Memory B cell (primary cell): ENCODE measurements around the gene SEMA4F.
A peak's percentile ranks its signal among the peaks of the same experiment; 100 is the strongest.

ENCODE experiments used
- ATAC-seq: fragments of 150-1000 bp; cut with Tn5 transposase; 2 replicates; pipeline ENCODE4 v1.10.0; 2021; ENCODE audit warnings: low read depth, mild to moderate bottlenecking, moderate library complexity
- DNase-seq, 2 donors: peaks; one replicate each; pipeline ENCODE4 v3.0.0; 2022; ENCODE audit warnings: low spot score in 2 of 2
- H3K27ac Mint-ChIP-seq: one replicate; pipeline ENCODE4 v1.8.0; 2022; ENCODE audit warnings: mild to moderate bottlenecking, moderate library complexity, mixed read lengths
- H3K27me3 Mint-ChIP-seq: one replicate; pipeline ENCODE4 v1.8.0; 2022; ENCODE audit warnings: mixed read lengths
- H3K36me3 Mint-ChIP-seq: one replicate; pipeline ENCODE4 v1.8.0; 2022; ENCODE audit warnings: mild to moderate bottlenecking, mixed read lengths
- H3K4me1 Mint-ChIP-seq: one replicate; pipeline ENCODE4 v1.8.0; 2022; ENCODE audit warnings: mixed read lengths
- H3K4me3 Mint-ChIP-seq: one replicate; pipeline ENCODE4 v1.8.0; 2022; ENCODE audit warnings: mild to moderate bottlenecking, moderate library complexity, mixed read lengths
- H3K9me3 Mint-ChIP-seq: one replicate; pipeline ENCODE4 v1.8.0; 2022; ENCODE audit warnings: mixed read lengths

SEMA4F gene

DNA sequence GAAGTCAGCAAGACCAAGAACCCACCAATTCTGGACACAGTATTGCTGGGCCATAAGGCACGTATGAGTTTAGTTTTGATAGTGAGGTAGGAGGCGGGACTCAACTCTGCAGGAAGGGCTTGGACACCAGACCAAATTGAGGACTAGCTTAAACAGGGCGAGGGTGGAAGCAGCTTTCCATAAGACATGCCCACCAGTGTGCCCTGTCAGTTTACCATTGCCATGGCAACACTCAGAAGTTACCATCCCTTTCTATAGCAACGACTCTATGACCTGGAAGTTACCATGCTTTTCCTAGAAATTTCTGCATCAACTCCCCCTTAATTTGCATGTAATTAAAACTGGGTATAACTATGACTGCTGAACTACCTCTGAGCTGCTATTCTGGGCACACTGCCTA, 8.7 kb upstream of the SEMA4F start:
- H3K4me1 Mint-ChIP-seq: peaks cover 2% of the 10 kb centered on the region
- DNase-seq (no peak), ATAC-seq (no peak)
- H3K27ac Mint-ChIP-seq: no peak overlapping the region
- no peaks in the 10 kb centered on the region for H3K36me3 Mint-ChIP-seq
- H3K4me3 Mint-ChIP-seq: no peak overlapping the region
- H3K9me3 Mint-ChIP-seq: peaks cover 2% of the 10 kb centered on the region
- peaks cover 8% of the 10 kb centered on the region for H3K27me3 Mint-ChIP-seq

DNA sequence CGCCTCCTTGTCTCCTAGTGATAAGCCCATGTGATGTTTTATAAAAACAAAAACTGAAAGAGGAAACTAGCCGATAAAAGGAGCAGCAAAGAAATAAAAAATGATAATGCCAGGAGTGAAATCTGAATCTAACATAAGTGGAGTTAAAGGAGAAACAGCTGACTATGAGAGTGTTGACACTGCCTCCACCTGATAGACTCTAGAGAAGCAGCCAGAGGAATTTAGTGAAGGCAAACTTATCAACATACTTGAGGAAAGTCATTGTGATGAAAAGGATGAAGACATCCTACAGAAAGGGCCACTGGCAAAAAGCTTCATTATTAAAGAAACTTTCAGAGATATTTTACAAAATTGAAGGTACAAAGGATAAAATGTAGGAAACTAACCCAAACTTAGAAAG, 7.8 kb upstream of the SEMA4F start:
- Mint-ChIP-seq H3K9me3 (peaks cover 2% of the 10 kb centered on the region), H3K27me3 (peaks cover 8% of the 10 kb centered on the region), H3K27ac (no peak overlapping the region), H3K4me3 (no peak overlapping the region), H3K4me1 (peaks cover 2% of the 10 kb centered on the region), H3K36me3 (no peaks in the 10 kb centered on the region)
- ATAC-seq: no peak
- no peak for DNase-seq

DNA sequence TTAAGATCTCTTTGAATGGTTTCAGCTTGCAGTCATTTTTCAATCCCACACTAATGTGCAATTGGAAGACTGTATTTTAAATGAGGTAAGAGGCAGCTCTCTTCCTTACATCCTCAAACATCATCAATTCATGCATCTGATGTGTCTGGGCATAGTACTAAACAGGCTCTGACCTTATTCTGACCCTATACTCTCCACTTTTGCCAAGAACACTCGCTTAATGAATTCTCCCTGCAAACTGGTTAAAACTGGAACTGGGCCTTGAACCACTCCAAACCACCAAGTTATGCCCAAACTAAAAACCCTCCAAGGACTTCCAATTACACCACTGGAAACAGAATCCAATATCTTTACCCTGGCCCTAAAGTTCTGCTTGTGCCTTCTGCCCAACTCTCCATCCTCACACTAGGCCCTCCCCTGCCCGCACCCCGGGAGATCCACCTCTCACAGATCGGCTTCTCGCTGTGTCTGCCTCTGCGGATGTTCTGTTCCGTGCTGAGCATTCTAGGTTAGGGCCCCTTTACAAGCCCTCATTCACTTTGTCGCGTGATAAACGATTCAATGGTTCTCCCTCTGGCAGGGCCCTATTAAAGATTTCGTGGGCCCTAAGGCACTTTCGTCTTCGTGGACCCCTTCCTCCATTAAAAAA, 7.1 kb upstream of the SEMA4F start:
- Mint-ChIP-seq H3K36me3 (no peaks in the 10 kb centered on the region), H3K27me3 (peaks cover 7% of the 10 kb centered on the region), H3K4me1 (peaks cover 2% of the 10 kb centered on the region), H3K27ac (no peak overlapping the region), H3K9me3 (peaks cover 2% of the 10 kb centered on the region), H3K4me3 (no peak overlapping the region)
- ATAC-seq (no peak), DNase-seq (no peak)

- H3K4me3 Mint-ChIP-seq: peak within 1 kb of the TSS; percentile 49
- peaks cover 2% of the 10 kb centered on the region for H3K4me1 Mint-ChIP-seq
- no peak within 1 kb of the TSS for H3K27ac Mint-ChIP-seq
- H3K27me3 Mint-ChIP-seq: peaks cover 7% of the 10 kb centered on the region
- DNase-seq (peak; percentile 1 to 20), ATAC-seq (peak; percentile 71)
- no peaks in the 10 kb centered on the region for H3K36me3 Mint-ChIP-seq
- H3K9me3 Mint-ChIP-seq: peaks cover 2% of the 10 kb centered on the region
These were observed 6.0 kb upstream of the SEMA4F start, which contains the start of gene M1AP for GRCh38 chr2:74648009-74648443. TSS of gene M1AP (minus strand) at chr2:74648330. CDS start at chr2:74640275, 8,055 bp downstream.

- ATAC-seq (peak; percentile 40), DNase-seq (no peak)
- peaks cover 16% of the 10 kb centered on the region for H3K4me1 Mint-ChIP-seq
- H3K27ac Mint-ChIP-seq: peak overlapping the region; percentile 7
- H3K36me3 Mint-ChIP-seq: peaks cover 3% of the 10 kb centered on the region
- H3K9me3 Mint-ChIP-seq: no peaks in the 10 kb centered on the region
- peaks cover 5% of the 10 kb centered on the region for H3K27me3 Mint-ChIP-seq
- H3K4me3 Mint-ChIP-seq: peak overlapping the region; percentile 92
These were observed 460 bp upstream of the SEMA4F start for GRCh38 chr2:74653589-74653984.

- DNase-seq (no peak), ATAC-seq (no peak)
- Mint-ChIP-seq H3K4me3 (no peak overlapping the region), H3K9me3 (no peaks in the 10 kb centered on the region), H3K27ac (no peak overlapping the region), H3K4me1 (peaks cover 16% of the 10 kb centered on the region), H3K27me3 (peaks cover 1% of the 10 kb centered on the region), H3K36me3 (peaks cover 7% of the 10 kb centered on the region)
These were observed 1.5 kb downstream of the SEMA4F start for GRCh38 chr2:74655579-74655978.

DNA sequence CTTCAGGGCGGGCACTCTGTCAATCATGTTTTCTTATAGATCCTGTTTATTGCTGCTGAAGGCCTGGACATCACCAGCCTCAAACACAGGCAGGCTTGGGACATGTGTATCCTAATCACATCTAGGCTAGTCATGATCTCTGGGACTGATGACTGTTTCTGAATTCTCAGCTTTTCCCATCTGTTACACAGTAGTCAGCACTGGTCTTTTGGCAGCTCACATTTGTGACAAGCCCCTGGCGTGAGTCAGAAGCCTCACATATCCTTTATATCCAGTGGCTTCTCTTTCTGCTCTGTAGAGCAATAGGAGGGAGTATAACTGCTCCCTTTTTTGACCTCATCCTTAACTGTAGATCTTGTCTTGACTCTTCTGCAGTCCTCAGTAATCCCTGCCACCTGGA, 4.5 kb downstream of the SEMA4F start:
- H3K36me3 Mint-ChIP-seq: peaks cover 8% of the 10 kb centered on the region
- no peaks in the 10 kb centered on the region for H3K9me3 Mint-ChIP-seq
- no peak overlapping the region for H3K4me3 Mint-ChIP-seq
- H3K4me1 Mint-ChIP-seq: peaks cover 16% of the 10 kb centered on the region
- no peak for DNase-seq
- no peak overlapping the region for H3K27ac Mint-ChIP-seq
- H3K27me3 Mint-ChIP-seq: no peaks in the 10 kb centered on the region
- ATAC-seq: no peak

DNA sequence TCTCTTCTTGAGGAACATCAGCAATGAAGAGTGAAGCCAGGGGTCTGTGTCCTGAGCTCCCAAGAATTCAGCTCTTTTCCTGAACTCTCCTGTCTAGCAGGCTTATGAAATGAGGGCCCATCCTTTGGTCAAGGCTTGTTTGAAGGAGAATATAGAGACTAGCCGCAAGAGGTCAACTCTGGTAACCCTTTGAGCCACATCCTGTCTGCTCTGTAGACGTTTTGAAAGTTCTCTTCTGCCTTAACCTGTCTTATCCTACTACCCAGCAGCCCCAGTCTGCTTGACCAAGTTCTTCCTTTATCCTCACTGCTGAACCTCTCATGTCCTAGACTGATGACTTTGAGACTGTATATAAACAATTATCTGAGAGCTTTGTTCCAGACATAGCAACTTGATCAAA, 5.4 kb downstream of the SEMA4F start:
- Mint-ChIP-seq H3K27ac (no peak overlapping the region), H3K9me3 (no peaks in the 10 kb centered on the region), H3K4me3 (no peak overlapping the region), H3K4me1 (peaks cover 16% of the 10 kb centered on the region), H3K27me3 (no peaks in the 10 kb centered on the region), H3K36me3 (peaks cover 8% of the 10 kb centered on the region)
- DNase-seq: no peak
- no peak for ATAC-seq

GRCh38 chr2:74668087-74668486, 14.0 kb downstream of the SEMA4F start:
- Mint-ChIP-seq H3K27me3 (no peaks in the 10 kb centered on the region), H3K36me3 (peaks cover 21% of the 10 kb centered on the region), H3K4me1 (peaks cover 3% of the 10 kb centered on the region), H3K27ac (no peak overlapping the region), H3K4me3 (no peak overlapping the region), H3K9me3 (no peaks in the 10 kb centered on the region)
- DNase-seq (no peak), ATAC-seq (no peak)

DNA sequence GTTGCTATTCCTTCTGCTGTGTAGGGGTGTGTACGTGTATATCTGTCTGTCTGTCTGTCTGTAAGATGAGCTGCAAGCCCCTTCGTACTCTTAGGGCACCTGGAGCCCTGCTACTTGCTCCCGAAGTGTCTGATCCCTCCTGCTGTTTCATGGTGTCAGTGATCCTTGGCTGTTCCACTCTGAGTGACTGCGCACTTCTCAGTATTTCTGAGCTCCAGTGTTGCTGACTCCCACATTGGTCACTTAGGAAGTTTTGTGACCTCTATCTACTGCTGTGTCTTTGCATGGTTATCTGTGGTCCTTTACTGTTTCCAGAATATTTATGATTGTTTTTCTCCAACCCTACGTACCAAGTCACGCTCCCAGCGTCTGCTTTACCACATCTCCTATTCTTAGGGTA, 16.2 kb downstream of the SEMA4F start:
- peaks cover 3% of the 10 kb centered on the region for H3K4me1 Mint-ChIP-seq
- ATAC-seq (no peak), DNase-seq (no peak)
- H3K27ac Mint-ChIP-seq: no peak overlapping the region
- H3K36me3 Mint-ChIP-seq: peaks cover 33% of the 10 kb centered on the region
- H3K4me3 Mint-ChIP-seq: no peak overlapping the region
- H3K27me3 Mint-ChIP-seq: no peaks in the 10 kb centered on the region
- no peaks in the 10 kb centered on the region for H3K9me3 Mint-ChIP-seq

DNA sequence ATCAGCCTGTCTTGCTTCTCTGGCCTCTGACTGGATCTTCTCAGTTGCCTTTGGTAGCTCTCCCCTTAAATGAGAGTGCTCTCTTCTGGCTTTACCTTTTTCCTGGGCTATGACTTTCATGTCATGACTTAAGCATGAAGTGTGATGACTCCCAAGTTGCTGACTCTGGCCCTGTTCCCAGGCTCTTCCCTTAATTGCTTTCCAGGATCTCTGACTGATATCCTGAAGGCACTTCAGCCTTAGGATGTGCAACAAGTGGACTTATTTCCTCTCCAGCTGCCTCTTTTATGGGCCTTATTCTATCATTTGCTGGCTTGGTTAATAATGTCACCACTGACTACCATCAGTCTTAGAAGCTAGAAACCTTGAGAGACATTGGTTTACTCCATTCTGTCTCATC, 17.4 kb downstream of the SEMA4F start:
- no peak for DNase-seq
- H3K4me3 Mint-ChIP-seq: no peak overlapping the region

GRCh38 chr2:74673826-74674528, 19.9 kb downstream of the SEMA4F start:
- H3K27ac Mint-ChIP-seq: no peak overlapping the region
- no peak overlapping the region for H3K4me3 Mint-ChIP-seq
- no peak for ATAC-seq
- H3K9me3 Mint-ChIP-seq: no peaks in the 10 kb centered on the region
- DNase-seq: no peak
- H3K36me3 Mint-ChIP-seq: peaks cover 45% of the 10 kb centered on the region
- no peaks in the 10 kb centered on the region for H3K27me3 Mint-ChIP-seq
- peaks cover 3% of the 10 kb centered on the region for H3K4me1 Mint-ChIP-seq

More for the DNA sequence above, 17.4 kb downstream of the SEMA4F start:
- no peak for ATAC-seq
- Mint-ChIP-seq H3K9me3 (no peaks in the 10 kb centered on the region), H3K27ac (no peak overlapping the region), H3K27me3 (no peaks in the 10 kb centered on the region), H3K4me1 (peaks cover 3% of the 10 kb centered on the region), H3K36me3 (peaks cover 43% of the 10 kb centered on the region)

GRCh38 chr2:74675090-74675489, 21.0 kb downstream of the SEMA4F start:
- peaks cover 3% of the 10 kb centered on the region for H3K4me1 Mint-ChIP-seq
- DNase-seq (no peak), ATAC-seq (no peak)
- H3K27me3 Mint-ChIP-seq: no peaks in the 10 kb centered on the region
- no peak overlapping the region for H3K27ac Mint-ChIP-seq
- H3K4me3 Mint-ChIP-seq: no peak overlapping the region
- H3K36me3 Mint-ChIP-seq: peaks cover 51% of the 10 kb centered on the region
- H3K9me3 Mint-ChIP-seq: no peaks in the 10 kb centered on the region

- Mint-ChIP-seq H3K27ac (no peak overlapping the region), H3K36me3 (peaks cover 49% of the 10 kb centered on the region)
- no peak for DNase-seq
These were observed 22.3 kb downstream of the SEMA4F start for GRCh38 chr2:74676331-74676730.

GRCh38 chr2:74679615-74680014, 25.6 kb downstream of the SEMA4F start:
- Mint-ChIP-seq H3K4me1 (no peaks in the 10 kb centered on the region), H3K27ac (no peak overlapping the region), H3K9me3 (no peaks in the 10 kb centered on the region), H3K4me3 (no peak overlapping the region), H3K36me3 (peaks cover 30% of the 10 kb centered on the region), H3K27me3 (no peaks in the 10 kb centered on the region)
- ATAC-seq (no peak), DNase-seq (no peak)

More at GRCh38 chr2:74676331-74676730, 22.3 kb downstream of the SEMA4F start:
- no peaks in the 10 kb centered on the region for H3K9me3 Mint-ChIP-seq
- no peak overlapping the region for H3K4me3 Mint-ChIP-seq
- no peaks in the 10 kb centered on the region for H3K27me3 Mint-ChIP-seq
- peaks cover 3% of the 10 kb centered on the region for H3K4me1 Mint-ChIP-seq
- ATAC-seq: no peak
